Panc1 (cell line): ENCODE data around the gene APLN. TPM values are rescaled to one million over a fixed set of nuclear protein-coding genes. Genes with fewer than 3 reads are reported as not detected.

Experiments
- ATAC-seq: fragments of 200-7000 bp; cut with Tn5 transposase; 2 replicates; pipeline ENCODE4 v1.9.1; 2020; ENCODE audit warnings: mild to moderate bottlenecking, moderate library complexity
- BruUV-seq: library from RNA; stranded (reverse); fragments of 400-500 nt; replicated peaks from 2 replicates; lab custom pipeline; 2021; lab: Mats Ljungman, UMichigan
- CTCF ChIA-PET: fragments of 300-600 bp; sonication (Branson Sonifier 250); formaldehyde crosslinking; loops from one replicate; lab custom pipeline; 2022; ENCODE audit warnings: antibody characterized with exemption; lab: Charles Lee
- POLR2A ChIA-PET: fragments of 300-600 bp; sonication (Branson Sonifier 250); formaldehyde crosslinking; loops from one replicate; lab custom pipeline; 2022; ENCODE audit warnings: antibody characterized with exemption; lab: Charles Lee
- DNase-seq: peaks from one replicate; pipeline ENCODE4 v3.0.0-alpha.2; 2010; ENCODE audit warnings: low read depth, low spot score
- H3K27ac ChIP-seq: 2 replicates; pipeline ENCODE4 v1.5.1; 2011; ENCODE audit warnings: mild to moderate bottlenecking, low read length, inconsistent platforms
- H3K27me3 ChIP-seq: fragments of 200-500 bp; sonication (Bioruptor generic); 2 replicates; pipeline ENCODE4 v1.6.0; 2014; ENCODE audit warnings: low read length, inconsistent platforms; ENCODE audit not compliant: control insufficient read depth, insufficient read depth
- H3K36me3 ChIP-seq: fragments of 200-500 bp; sonication (Bioruptor generic); 2 replicates; pipeline ENCODE4 v1.5.1; 2014; ENCODE audit warnings: inconsistent platforms, mild to moderate bottlenecking, low read length, moderate library complexity; ENCODE audit not compliant: control insufficient read depth, insufficient read depth
- H3K4me1 ChIP-seq: 2 replicates; pipeline ENCODE4 v1.5.1; 2011; ENCODE audit warnings: inconsistent platforms, mild to moderate bottlenecking, low read length, moderate library complexity; ENCODE audit not compliant: control insufficient read depth, insufficient read depth
- H3K4me3 ChIP-seq, 2 experiments: 2 replicates each; pipeline ENCODE4 v1.5.1; 2011 to 2012; ENCODE audit warnings: low read depth in 2 of 2, low read length in 2 of 2, mild to moderate bottlenecking in 2 of 2, inconsistent platforms in 1 of 2, moderate library complexity in 1 of 2
- H3K9me3 ChIP-seq: fragments of 200-500 bp; sonication (Bioruptor generic); 2 replicates; pipeline ENCODE4 v1.5.1; 2014; ENCODE audit warnings: low read depth, mild to moderate bottlenecking, inconsistent platforms, low read length, moderate library complexity; ENCODE audit not compliant: control insufficient read depth, insufficient read depth
- POLR2AphosphoS5 ChIP-seq: IDR thresholded peaks from 2 replicates; pipeline ENCODE4 v1.6.1; 2012; ENCODE audit warnings: mild to moderate bottlenecking, low read depth, low read length, moderate library complexity
- SIN3A ChIP-seq: IDR thresholded peaks from 2 replicates; pipeline ENCODE4 v1.6.1; 2012; ENCODE audit warnings: low read depth, mild to moderate bottlenecking, low read length, moderate library complexity, borderline replicate concordance; ENCODE audit not compliant: insufficient read depth
- TCF7L2 ChIP-seq: IDR thresholded peaks from 2 replicates; pipeline ENCODE4 v1.6.1; 2011; ENCODE audit warnings: mild to moderate bottlenecking, low read depth, low read length, inconsistent platforms
- in situ Hi-C: cut with HindIII; loops from 2 replicates; pipeline ENCODE4 v1.10.0; 2016; ENCODE audit warnings: low sequenced_read_pairs, low pct_unique_long_range_greater_than_20kb
- intact Hi-C: fragments of 100-400 bp; cut with micrococcal nuclease; formaldehyde crosslinking; loops from one replicate; pipeline ENCODE4 v1.10.0; 2022; ENCODE audit not compliant: unreplicated experiment
- total RNA-seq: library from RNA; stranded (reverse); gene quantifications from one replicate; pipeline ENCODE4 v1.2.1, GENCODE V29; 2021; ENCODE audit not compliant: unreplicated experiment
- TF ChIP-seq, protein P1 (sequence below), 2 experiments: IDR thresholded peaks; 2 replicates each; pipeline ENCODE4 v1.6.1; 2011 to 2012; ENCODE audit warnings: low read depth in 2 of 2, control low read depth in 1 of 2, low read length in 1 of 2, mild to moderate bottlenecking in 1 of 2, moderate library complexity in 1 of 2; ENCODE audit not compliant: insufficient read depth in 1 of 2
- TF ChIP-seq, protein P2 (sequence below): fragments of 450-650 bp; IDR thresholded peaks from 2 replicates; pipeline ENCODE4 v1.5.1; 2017; ENCODE audit warnings: mild to moderate bottlenecking

APLN gene
- total RNA-seq, 1 experiment from 2014 or later = 1.1 TPM

DNA sequence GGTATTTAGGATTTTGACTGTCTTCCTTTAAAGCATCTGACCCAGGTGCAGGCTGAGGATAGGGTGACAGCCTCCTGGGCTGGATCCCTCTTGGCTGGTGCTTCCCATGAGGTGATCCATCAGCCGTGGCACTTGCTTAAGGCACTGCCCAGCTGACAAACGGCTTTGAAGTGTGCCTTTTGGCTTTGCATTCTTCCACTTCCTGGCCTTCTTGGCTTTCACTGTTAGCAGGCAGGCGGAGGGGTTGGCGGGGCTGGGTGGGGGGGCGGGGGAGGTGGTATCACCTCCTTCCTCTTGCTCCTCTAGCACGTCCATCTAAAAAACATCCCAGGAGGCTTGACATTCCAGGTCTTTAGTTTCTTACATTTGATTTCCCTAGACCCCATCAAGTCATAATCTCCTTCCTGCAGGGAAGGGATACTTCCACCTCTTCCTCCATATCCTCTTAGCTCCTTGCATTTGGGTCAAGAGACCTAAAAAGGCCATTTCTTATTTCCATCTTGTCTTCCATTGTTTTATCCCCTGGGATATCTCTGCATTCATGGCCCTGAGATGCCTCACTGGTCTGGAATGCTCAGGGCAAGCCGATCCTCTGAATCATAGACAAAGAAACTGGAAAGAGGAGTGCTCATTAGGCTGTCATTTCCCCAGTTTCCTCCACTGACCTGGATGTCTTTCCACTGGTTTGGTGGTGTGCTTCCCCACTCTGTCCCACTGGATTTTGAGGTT is 11.3 kb upstream of the APLN start:
- H3K36me3 ChIP-seq = no peaks in the 10 kb centered on the region
- peaks cover 12% of the 10 kb centered on the region for H3K4me1 ChIP-seq
- ChIA-PET CTCF (no interaction called here), POLR2A (no interaction called here)
- DNase-seq (peak; percentile 66), ATAC-seq (peak; percentile 98)
- BruUV-seq = no TSS peak
- H3K4me3 ChIP-seq = no peak overlapping the region
- H3K27ac ChIP-seq = peak overlapping the region; percentile 72
- intact Hi-C loops (no loop called here), in situ Hi-C loops (no loop called here)
- peaks cover 7% of the 10 kb centered on the region; the same call in 1 of the 2 replicates for H3K9me3 ChIP-seq
- TF ChIP-seq, protein P1, sequence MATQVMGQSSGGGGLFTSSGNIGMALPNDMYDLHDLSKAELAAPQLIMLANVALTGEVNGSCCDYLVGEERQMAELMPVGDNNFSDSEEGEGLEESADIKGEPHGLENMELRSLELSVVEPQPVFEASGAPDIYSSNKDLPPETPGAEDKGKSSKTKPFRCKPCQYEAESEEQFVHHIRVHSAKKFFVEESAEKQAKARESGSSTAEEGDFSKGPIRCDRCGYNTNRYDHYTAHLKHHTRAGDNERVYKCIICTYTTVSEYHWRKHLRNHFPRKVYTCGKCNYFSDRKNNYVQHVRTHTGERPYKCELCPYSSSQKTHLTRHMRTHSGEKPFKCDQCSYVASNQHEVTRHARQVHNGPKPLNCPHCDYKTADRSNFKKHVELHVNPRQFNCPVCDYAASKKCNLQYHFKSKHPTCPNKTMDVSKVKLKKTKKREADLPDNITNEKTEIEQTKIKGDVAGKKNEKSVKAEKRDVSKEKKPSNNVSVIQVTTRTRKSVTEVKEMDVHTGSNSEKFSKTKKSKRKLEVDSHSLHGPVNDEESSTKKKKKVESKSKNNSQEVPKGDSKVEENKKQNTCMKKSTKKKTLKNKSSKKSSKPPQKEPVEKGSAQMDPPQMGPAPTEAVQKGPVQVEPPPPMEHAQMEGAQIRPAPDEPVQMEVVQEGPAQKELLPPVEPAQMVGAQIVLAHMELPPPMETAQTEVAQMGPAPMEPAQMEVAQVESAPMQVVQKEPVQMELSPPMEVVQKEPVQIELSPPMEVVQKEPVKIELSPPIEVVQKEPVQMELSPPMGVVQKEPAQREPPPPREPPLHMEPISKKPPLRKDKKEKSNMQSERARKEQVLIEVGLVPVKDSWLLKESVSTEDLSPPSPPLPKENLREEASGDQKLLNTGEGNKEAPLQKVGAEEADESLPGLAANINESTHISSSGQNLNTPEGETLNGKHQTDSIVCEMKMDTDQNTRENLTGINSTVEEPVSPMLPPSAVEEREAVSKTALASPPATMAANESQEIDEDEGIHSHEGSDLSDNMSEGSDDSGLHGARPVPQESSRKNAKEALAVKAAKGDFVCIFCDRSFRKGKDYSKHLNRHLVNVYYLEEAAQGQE (IDR thresholded peaks at IDR 0.05; ENCODE audit: insufficient read depth in 1 of 2, low read depth in 2 of 2, low read length in 1 of 2) = no peak
- TF ChIP-seq SIN3A (no peak), TCF7L2 (peak; percentile 50; the same call in 1 of the 2 replicates), POLR2AphosphoS5 (no peak)
- TF ChIP-seq, protein P2, sequence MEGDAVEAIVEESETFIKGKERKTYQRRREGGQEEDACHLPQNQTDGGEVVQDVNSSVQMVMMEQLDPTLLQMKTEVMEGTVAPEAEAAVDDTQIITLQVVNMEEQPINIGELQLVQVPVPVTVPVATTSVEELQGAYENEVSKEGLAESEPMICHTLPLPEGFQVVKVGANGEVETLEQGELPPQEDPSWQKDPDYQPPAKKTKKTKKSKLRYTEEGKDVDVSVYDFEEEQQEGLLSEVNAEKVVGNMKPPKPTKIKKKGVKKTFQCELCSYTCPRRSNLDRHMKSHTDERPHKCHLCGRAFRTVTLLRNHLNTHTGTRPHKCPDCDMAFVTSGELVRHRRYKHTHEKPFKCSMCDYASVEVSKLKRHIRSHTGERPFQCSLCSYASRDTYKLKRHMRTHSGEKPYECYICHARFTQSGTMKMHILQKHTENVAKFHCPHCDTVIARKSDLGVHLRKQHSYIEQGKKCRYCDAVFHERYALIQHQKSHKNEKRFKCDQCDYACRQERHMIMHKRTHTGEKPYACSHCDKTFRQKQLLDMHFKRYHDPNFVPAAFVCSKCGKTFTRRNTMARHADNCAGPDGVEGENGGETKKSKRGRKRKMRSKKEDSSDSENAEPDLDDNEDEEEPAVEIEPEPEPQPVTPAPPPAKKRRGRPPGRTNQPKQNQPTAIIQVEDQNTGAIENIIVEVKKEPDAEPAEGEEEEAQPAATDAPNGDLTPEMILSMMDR = no peak
- no peaks in the 10 kb centered on the region for H3K27me3 ChIP-seq

DNA sequence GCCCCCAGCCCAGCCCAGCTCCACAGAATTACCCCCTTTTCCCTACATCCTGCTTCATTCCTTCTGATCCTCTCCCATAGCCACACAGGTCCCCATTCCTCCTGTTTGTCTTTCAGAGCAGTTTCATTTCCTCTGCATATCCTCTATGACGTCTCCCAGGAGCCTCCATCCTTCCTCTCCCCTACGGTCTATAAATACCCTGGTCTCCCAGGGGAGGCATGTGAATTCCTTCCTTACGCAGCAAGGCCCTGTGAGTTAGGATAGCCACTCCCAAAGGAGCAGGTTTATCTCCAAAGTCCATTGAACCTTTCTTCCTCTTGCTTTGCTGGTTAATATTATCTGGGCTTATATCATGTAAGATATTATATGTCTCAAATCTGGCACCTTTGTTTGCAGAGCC is 8.4 kb upstream of the APLN start:
- H3K4me1 ChIP-seq = peaks cover 12% of the 10 kb centered on the region
- no peak for ATAC-seq
- H3K9me3 ChIP-seq = peaks cover 7% of the 10 kb centered on the region; the same call in 1 of the 2 replicates
- no peaks in the 10 kb centered on the region for H3K27me3 ChIP-seq
- DNase-seq = no peak
- no peak overlapping the region for H3K4me3 ChIP-seq
- no peak overlapping the region for H3K27ac ChIP-seq
- POLR2A ChIA-PET = no interaction called here
- in situ Hi-C loops = no loop called here
- CTCF ChIA-PET = no interaction called here
- H3K36me3 ChIP-seq = no peaks in the 10 kb centered on the region
- BruUV-seq = no TSS peak
- intact Hi-C loops = no loop called here
- TF ChIP-seq, protein P2 = no peak
- TF ChIP-seq SIN3A (no peak), POLR2AphosphoS5 (no peak)
